HepG2 (cell line): ENCODE results near the gene AFF2. TPM values are rescaled to one million over a fixed set of nuclear protein-coding genes. Genes with fewer than 3 reads are reported as not detected.

Source experiments
- ATAC-seq: fragments of 200-7000 bp; cut with Tn5 transposase; 3 replicates; pipeline ENCODE4 v1.9.1; 2020; ENCODE audit warnings: mild to moderate bottlenecking, moderate library complexity
- BruUV-seq: library from RNA; stranded (reverse); fragments of 400-500 nt; replicated peaks from 2 replicates; lab custom pipeline; 2021; lab: Mats Ljungman, UMichigan
- CTCF ChIA-PET: fragments of 300-600 bp; formaldehyde crosslinking; extraction: SDS; loops from one replicate; lab custom pipeline; 2021; ENCODE audit warnings: low total read pairs, inconsistent platforms, low intra/inter-chr PET ratio; lab: Yijun Ruan, JAX
- POLR2A ChIA-PET: fragments of 350-600 bp; sonication (Branson Sonifier 250); formaldehyde crosslinking; loops from one replicate; lab custom pipeline; 2020; ENCODE audit warnings: antibody characterized with exemption, inconsistent platforms; lab: Yijun Ruan, JAX
- DNase-seq: peaks from one replicate; pipeline ENCODE4 v3.0.0-alpha.2; 2015; ENCODE audit warnings: low spot score
- FAIRE-seq: peaks from 3 replicates; lab custom pipeline; 2011; peaks lifted over from hg19 to GRCh38; lab: Jason Lieb, UNC
- H2AFZ ChIP-seq: one replicate; pipeline ENCODE4 v1.6.1; 2011; ENCODE audit warnings: low read length, inconsistent platforms
- H3K27ac ChIP-seq: fragments of 300-600 bp; 3 replicates; pipeline ENCODE4 v1.8.0; 2011; ENCODE audit warnings: mixed run types, mild to moderate bottlenecking, mixed read lengths, low read length, inconsistent platforms; ENCODE audit not compliant: insufficient read depth; ENCODE audit errors: extremely low read length
- H3K27me3 ChIP-seq, 2 experiments: fragments of 200-600 bp in 1 of 2; 2 replicates in 1 of 2; 3 replicates in 1 of 2; pipeline versions ENCODE4 v1.6.0 to v1.8.0; 2011; ENCODE audit warnings: low read length in 2 of 2, mild to moderate bottlenecking in 2 of 2, moderate library complexity in 2 of 2, inconsistent platforms in 1 of 2; ENCODE audit not compliant: insufficient read depth in 2 of 2, control insufficient read depth in 1 of 2
- H3K36me3 ChIP-seq, 2 experiments: fragments of 200-600 bp in 1 of 2; replicated peaks in 1 of 2; 2 replicates in 1 of 2; 3 replicates in 1 of 2; pipeline versions ENCODE4 v1.5.1 to v1.8.0; 2011; ENCODE audit warnings: low read length in 2 of 2, inconsistent platforms in 1 of 2; ENCODE audit not compliant: insufficient read depth in 2 of 2, control insufficient read depth in 1 of 2
- H3K4me1 ChIP-seq: 2 replicates; pipeline ENCODE4 v1.5.1; 2012; ENCODE audit warnings: low read length, inconsistent platforms; ENCODE audit not compliant: insufficient read depth
- H3K4me2 ChIP-seq: 2 replicates; pipeline ENCODE4 v1.6.0; 2011; ENCODE audit warnings: low read depth, low read length, inconsistent platforms
- H3K4me3 ChIP-seq, 3 experiments: fragments of 200-600 bp in 1 of 3; sonication (generic), shearing (Covaris generic) in 1 of 3; replicated peaks in 1 of 3; 2 replicates each; pipeline ENCODE4 v1.5.1; 2011 to 2016; ENCODE audit warnings: low read length in 3 of 3, inconsistent platforms in 2 of 3, low read depth in 2 of 3, mild to moderate bottlenecking in 2 of 3, control low read depth in 1 of 3, mixed read lengths in 1 of 3; ENCODE audit not compliant: insufficient read depth in 1 of 3
- H3K79me2 ChIP-seq: one replicate; pipeline ENCODE4 v1.6.1; 2011; ENCODE audit warnings: low read length, inconsistent platforms; ENCODE audit not compliant: insufficient read depth
- H3K9ac ChIP-seq: 2 replicates; pipeline ENCODE4 v1.6.0; 2011; ENCODE audit warnings: mild to moderate bottlenecking, low read depth, low read length, inconsistent platforms; ENCODE audit not compliant: insufficient read depth
- H3K9me3 ChIP-seq: 2 replicates; pipeline ENCODE4 v1.5.1; 2012; ENCODE audit warnings: mild to moderate bottlenecking, low read length
- H4K20me1 ChIP-seq: 2 replicates; pipeline ENCODE4 v1.6.0; 2011; ENCODE audit warnings: inconsistent platforms, mild to moderate bottlenecking, low read length, moderate library complexity; ENCODE audit not compliant: insufficient read depth
- CBX1 ChIP-seq: IDR thresholded peaks from one replicate; pipeline ENCODE4 v1.6.1; 2016; ENCODE audit warnings: antibody characterized with exemption, low read depth
- POLR2AphosphoS2 ChIP-seq: IDR thresholded peaks from 2 replicates; pipeline ENCODE4 v1.6.1; 2011; ENCODE audit warnings: low read depth, low read length, improper control_type of control experiment
- REXO4 ChIP-seq: sonication (generic); formaldehyde crosslinking; IDR thresholded peaks from 2 replicates; pipeline ENCODE4 v1.8.0; 2022; ENCODE audit warnings: missing genetic modification reagents, mild to moderate bottlenecking, borderline replicate concordance
- SOX5 ChIP-seq: IDR thresholded peaks from 2 replicates; pipeline ENCODE4 v1.6.1; 2016; ENCODE audit warnings: borderline replicate concordance
- TCF7L2 ChIP-seq: IDR thresholded peaks from 2 replicates; pipeline ENCODE4 v1.6.1; 2011; ENCODE audit warnings: mild to moderate bottlenecking, low read depth, low read length, moderate library complexity
- U2AF2 ChIP-seq: fragments of 200-400 bp; formaldehyde crosslinking; IDR thresholded peaks from 2 replicates; pipeline ENCODE4 v1.6.1; 2017; ENCODE audit warnings: low read depth, mild to moderate bottlenecking, low read length
- XBP1 ChIP-seq: sonication (generic); formaldehyde crosslinking; IDR thresholded peaks from 2 replicates; pipeline ENCODE4 v1.5.0; 2020; ENCODE audit warnings: missing genetic modification reagents
- WGBS: methylation state at CpG from one replicate; pipeline ENCODE4 v1.1.6; 2017; ENCODE audit warnings: low lambda C conversion rate; 5-methylcytosine and 5-hydroxymethylcytosine counted together
- in situ Hi-C: cut with HindIII; loops from 2 replicates; pipeline ENCODE4 v1.10.0; 2017; ENCODE audit warnings: low pct_unique_long_range_greater_than_20kb; ENCODE audit not compliant: extremely low pct_ligation_motif_present
- intact Hi-C: fragments of 100-400 bp; cut with micrococcal nuclease; formaldehyde crosslinking; loops from one replicate; pipeline ENCODE4 v1.10.0; 2022; ENCODE audit not compliant: unreplicated experiment
- polyA plus RNA-seq, 8 experiments: library from polyadenylated mRNA; depleted of rRNA in 3 of 8; stranded (reverse) in 7 of 8; unstranded in 1 of 8; fragments of >200 nt; fragmentation: Illumina TruSeq in 4 of 8; extraction: Trizol in 4 of 8; gene quantifications; 2 replicates each; pipeline versions ENCODE4 v1.2.1 to v1.2.3, GENCODE V29; 2011 to 2016; ENCODE audit warnings: low read depth in 4 of 8, missing spikeins in 1 of 8, mixed read lengths in 1 of 8; ENCODE audit not compliant: insufficient read depth in 1 of 8
- total RNA-seq, 5 experiments: library from RNA; depleted of rRNA; stranded (reverse); fragments of >200 nt; fragmentation: Illumina TruSeq; extraction: Trizol; gene quantifications; 2 replicates each; pipeline ENCODE4 v1.2.3, GENCODE V29; 2016; ENCODE audit warnings: low read depth in 1 of 5
- TF ChIP-seq, protein P1 (sequence below): sonication (generic); formaldehyde crosslinking; IDR thresholded peaks from 2 replicates; pipeline ENCODE4 v1.8.0; 2022; ENCODE audit warnings: low read depth, missing genetic modification reagents
- TF ChIP-seq, protein P2 (sequence below): IDR thresholded peaks from 2 replicates; pipeline ENCODE4 v1.6.1; 2016; ENCODE audit warnings: missing compliant biosample characterization, missing genetic modification reagents, borderline replicate concordance
- TF ChIP-seq, protein P3 (sequence below): IDR thresholded peaks from 2 replicates; pipeline ENCODE4 v1.6.1; 2016; ENCODE audit warnings: mild to moderate bottlenecking, missing biosample characterization, missing genetic modification reagents
- TF ChIP-seq, protein P4 (sequence below): sonication (generic); formaldehyde crosslinking; IDR thresholded peaks from 2 replicates; pipeline ENCODE4 v1.9.0; 2021; ENCODE audit warnings: missing genetic modification reagents, mild to moderate bottlenecking, borderline replicate concordance
- TF ChIP-seq, protein P5 (sequence below): IDR thresholded peaks from 2 replicates; pipeline ENCODE4 v1.6.1; 2016; ENCODE audit warnings: low read depth, control low read depth

AFF2 gene
- total and polyA plus RNA-seq, 2 of the 13 experiments (the other 11 are each of a cell fraction or from before 2014, with no cell fraction given) = not detected

DNA sequence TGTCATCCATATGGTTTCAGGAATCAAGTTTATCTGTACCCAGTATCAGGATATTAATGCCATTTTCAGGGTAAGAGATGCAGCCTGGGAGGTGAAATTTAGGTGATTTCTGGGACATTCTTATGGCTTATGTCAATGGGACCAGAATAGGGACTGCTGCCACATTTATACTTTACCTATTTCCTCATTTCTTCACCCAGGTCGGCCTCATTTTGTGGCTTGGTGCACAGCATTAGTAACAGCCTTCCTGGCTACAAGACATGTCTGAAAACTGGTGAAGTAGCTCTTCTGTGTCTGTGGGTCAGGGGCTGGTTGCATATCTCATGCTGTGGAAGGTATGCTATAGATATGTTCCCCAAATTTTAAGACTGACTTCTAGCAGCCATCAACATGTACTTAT, 284.8 kb downstream of the AFF2 start:
- Histone ChIP-seq H3K4me3 (no peak overlapping the region), H4K20me1 (no peaks in the 10 kb centered on the region), H3K27ac (no peak overlapping the region), H3K4me1 (no peaks in the 10 kb centered on the region), H3K9me3 (no peaks in the 10 kb centered on the region), H2AFZ (no peak overlapping the region), H3K9ac (no peak overlapping the region), H3K4me2 (no peak overlapping the region)
- in situ Hi-C loops (no loop called here), intact Hi-C loops (no loop called here)
- no peak for FAIRE-seq
- ChIA-PET POLR2A (no interaction called here), CTCF (no interaction called here)
- no TSS peak for BruUV-seq
- WGBS = 0% methylated on average over 1 of the region's 1 CpG
- TF ChIP-seq TCF7L2 (no peak), U2AF2 (no peak), CBX1 (no peak), SOX5 (CRISPR knock-in tag) (no peak), REXO4 (no peak), XBP1 (CRISPR knock-in tag) (no peak), POLR2AphosphoS2 (no peak)
- TF ChIP-seq, protein P1, sequence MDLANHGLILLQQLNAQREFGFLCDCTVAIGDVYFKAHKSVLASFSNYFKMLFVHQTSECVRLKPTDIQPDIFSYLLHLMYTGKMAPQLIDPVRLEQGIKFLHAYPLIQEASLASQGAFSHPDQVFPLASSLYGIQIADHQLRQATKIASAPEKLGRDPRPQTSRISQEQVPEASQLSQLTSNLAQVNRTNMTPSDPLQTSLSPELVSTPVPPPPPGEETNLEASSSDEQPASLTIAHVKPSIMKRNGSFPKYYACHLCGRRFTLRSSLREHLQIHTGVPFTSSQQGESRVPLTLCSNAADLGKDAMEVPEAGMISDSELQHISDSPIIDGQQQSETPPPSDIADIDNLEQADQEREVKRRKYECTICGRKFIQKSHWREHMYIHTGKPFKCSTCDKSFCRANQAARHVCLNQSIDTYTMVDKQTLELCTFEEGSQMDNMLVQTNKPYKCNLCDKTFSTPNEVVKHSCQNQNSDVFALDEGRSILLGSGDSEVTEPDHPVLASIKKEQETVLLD (CRISPR knock-in tag) = no peak
- TF ChIP-seq, protein P2, sequence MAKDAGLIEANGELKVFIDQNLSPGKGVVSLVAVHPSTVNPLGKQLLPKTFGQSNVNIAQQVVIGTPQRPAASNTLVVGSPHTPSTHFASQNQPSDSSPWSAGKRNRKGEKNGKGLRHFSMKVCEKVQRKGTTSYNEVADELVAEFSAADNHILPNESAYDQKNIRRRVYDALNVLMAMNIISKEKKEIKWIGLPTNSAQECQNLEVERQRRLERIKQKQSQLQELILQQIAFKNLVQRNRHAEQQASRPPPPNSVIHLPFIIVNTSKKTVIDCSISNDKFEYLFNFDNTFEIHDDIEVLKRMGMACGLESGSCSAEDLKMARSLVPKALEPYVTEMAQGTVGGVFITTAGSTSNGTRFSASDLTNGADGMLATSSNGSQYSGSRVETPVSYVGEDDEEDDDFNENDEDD = no peak
- TF ChIP-seq, protein P3, sequence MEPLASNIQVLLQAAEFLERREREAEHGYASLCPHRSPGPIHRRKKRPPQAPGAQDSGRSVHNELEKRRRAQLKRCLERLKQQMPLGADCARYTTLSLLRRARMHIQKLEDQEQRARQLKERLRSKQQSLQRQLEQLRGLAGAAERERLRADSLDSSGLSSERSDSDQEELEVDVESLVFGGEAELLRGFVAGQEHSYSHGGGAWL (CRISPR knock-in tag) = no peak
- TF ChIP-seq, protein P4, sequence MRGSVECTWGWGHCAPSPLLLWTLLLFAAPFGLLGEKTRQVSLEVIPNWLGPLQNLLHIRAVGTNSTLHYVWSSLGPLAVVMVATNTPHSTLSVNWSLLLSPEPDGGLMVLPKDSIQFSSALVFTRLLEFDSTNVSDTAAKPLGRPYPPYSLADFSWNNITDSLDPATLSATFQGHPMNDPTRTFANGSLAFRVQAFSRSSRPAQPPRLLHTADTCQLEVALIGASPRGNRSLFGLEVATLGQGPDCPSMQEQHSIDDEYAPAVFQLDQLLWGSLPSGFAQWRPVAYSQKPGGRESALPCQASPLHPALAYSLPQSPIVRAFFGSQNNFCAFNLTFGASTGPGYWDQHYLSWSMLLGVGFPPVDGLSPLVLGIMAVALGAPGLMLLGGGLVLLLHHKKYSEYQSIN (CRISPR knock-in tag) = no peak
- TF ChIP-seq, protein P5, sequence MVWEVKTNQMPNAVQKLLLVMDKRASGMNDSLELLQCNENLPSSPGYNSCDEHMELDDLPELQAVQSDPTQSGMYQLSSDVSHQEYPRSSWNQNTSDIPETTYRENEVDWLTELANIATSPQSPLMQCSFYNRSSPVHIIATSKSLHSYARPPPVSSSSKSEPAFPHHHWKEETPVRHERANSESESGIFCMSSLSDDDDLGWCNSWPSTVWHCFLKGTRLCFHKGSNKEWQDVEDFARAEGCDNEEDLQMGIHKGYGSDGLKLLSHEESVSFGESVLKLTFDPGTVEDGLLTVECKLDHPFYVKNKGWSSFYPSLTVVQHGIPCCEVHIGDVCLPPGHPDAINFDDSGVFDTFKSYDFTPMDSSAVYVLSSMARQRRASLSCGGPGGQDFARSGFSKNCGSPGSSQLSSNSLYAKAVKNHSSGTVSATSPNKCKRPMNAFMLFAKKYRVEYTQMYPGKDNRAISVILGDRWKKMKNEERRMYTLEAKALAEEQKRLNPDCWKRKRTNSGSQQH = no peak
- TF ChIP-seq, all 625 proteins: peak for 0
- H3K79me2 ChIP-seq = no peaks in the 10 kb centered on the region
- DNase-seq (no peak), ATAC-seq (no peak)
- no peaks in the 10 kb centered on the region for H3K27me3 ChIP-seq
- no peaks in the 10 kb centered on the region for H3K36me3 ChIP-seq
